ES-I3 (cell line): ENCODE results near the gene FAM90A1.
A peak's percentile ranks its signal among the peaks of the same experiment; 100 is the strongest.
"Not testable (repeated sequence)": the region's sequence is repeated elsewhere in the genome, so short reads cannot be mapped to it uniquely, and the experiment has no call there.

ENCODE experiments used
- H3K36me3 ChIP-seq: 2 replicates; pipeline ENCODE4 v1.6.1; 2013; ENCODE audit warnings: mild to moderate bottlenecking, low read length, control low read depth, moderate library complexity; ENCODE audit not compliant: insufficient read depth
- H3K4me1 ChIP-seq: 2 replicates; pipeline ENCODE4 v1.6.1; 2013; ENCODE audit warnings: mild to moderate bottlenecking, control low read depth, low read length; ENCODE audit not compliant: insufficient read depth
- H3K9ac ChIP-seq: 2 replicates; pipeline ENCODE4 v1.6.1; 2013; ENCODE audit warnings: low read depth, mild to moderate bottlenecking, low read length, moderate library complexity
- H3K9me3 ChIP-seq: 2 replicates; pipeline ENCODE4 v1.6.1; 2013; ENCODE audit warnings: mild to moderate bottlenecking, low read length, moderate library complexity; ENCODE audit not compliant: control insufficient read depth, insufficient read depth

FAM90A1 gene

DNA sequence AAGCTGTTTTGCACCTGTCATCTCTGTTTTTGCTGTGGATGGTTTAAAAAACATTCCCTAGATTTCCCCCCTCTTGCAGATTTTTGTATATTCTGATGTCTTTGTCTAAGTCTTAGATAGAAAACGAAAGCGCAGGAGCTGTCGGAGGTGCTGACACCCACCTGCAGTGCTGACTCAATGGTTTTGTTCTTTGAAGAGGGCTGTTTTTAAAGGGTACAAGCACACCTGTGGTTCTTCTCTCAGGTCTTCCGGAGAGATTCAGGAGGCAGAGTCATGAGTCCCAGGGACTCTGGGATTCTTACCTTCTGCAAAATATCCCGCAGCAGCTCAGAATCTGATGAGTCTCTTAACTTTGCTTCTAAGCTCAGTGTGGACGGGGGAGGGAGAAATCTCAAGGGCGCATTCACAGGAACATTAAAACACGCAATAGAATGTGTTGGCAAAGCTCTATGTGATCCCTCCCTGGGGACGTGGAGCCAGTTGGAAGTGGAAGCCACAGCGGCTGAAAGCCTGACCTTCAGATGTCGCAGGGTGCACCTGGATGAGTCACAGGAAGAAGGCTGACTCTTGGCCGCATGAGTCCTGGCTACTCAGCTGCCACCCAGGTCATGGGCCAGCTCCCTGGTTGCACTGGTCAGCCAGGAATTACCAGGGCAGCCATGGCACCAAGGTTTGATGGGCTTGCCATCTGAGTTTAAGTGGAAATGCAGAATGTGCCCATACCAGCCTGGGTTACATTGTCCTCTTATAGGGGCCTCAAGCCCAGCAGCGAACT is 13.1 kb upstream of the FAM90A1 start:
- not testable (repeated sequence) for H3K9me3 ChIP-seq, H3K4me1 ChIP-seq, H3K36me3 ChIP-seq, H3K9ac ChIP-seq

DNA sequence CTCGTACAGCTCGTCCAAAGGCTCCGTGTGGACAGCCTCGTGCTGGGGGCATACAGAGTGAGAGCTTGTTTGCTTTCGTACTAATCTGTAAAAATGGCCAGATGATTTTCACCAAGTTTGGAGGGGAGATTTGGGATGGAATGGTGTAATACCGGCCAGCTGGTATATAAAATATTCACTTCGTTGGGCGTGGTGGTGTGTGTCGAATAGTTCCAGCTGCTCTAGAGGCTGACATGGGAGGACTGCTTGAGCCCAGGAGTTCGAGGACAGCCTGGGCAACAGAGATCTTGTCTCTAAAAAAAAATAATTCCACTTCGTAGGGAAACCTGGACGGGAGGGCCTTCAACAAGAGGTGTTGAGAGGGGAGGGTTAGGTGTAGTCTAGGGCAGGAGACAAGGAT is 9.6 kb upstream of the FAM90A1 start:
- not testable (repeated sequence) for H3K9ac ChIP-seq, H3K36me3 ChIP-seq, H3K4me1 ChIP-seq, H3K9me3 ChIP-seq

DNA sequence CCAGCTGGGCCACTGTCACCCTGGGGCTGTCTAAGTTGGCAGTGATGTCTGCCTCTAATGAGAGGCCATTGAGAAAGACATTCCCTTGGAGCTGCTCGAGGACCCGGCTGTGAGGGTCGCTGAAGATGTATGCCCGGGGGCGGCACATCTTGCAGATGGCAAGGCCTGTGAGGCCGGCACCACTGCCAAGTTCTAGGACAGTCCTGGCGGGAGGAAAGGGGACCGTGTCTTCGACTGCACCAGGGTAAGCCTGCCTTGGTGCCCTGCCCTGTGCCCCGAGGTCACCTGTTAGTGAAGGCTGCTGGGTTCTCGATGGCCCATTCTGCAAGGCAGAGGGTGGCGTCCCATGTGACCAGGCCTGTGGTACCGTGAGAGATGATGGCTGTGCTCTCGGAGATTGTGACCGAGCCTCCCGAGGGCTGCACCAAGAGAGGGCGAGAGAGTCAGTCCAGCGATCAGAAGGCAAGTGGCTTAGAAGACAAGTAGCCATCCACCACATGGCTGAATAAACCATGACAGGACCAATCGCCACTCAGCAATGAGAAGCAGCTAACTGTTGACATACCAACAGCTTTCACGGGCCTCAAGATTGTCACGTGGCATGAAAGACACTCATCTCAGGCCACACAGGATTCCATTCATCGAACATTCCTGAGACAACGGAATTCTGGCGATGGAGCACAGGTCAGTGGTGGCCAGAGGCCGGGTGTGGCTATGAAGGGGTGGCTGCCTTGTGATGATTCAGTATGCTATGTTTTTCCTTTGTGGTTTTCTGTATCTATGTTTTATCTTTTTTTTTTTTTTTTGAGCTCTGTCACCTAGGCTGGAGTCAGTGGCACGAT is 8.1 kb upstream of the FAM90A1 start:
- H3K4me1 ChIP-seq, H3K9me3 ChIP-seq, H3K36me3 ChIP-seq: not testable (repeated sequence)

GRCh38 chr12:8234746-8235145 is 7.3 kb upstream of the FAM90A1 start:
- H3K36me3 ChIP-seq, H3K9ac ChIP-seq, H3K9me3 ChIP-seq, H3K4me1 ChIP-seq: not testable (repeated sequence)

More for the DNA sequence above, 8.1 kb upstream of the FAM90A1 start:
- not testable (repeated sequence) for H3K9ac ChIP-seq

- not testable (repeated sequence) for H3K4me1 ChIP-seq, H3K9ac ChIP-seq, H3K36me3 ChIP-seq, H3K9me3 ChIP-seq
Measured at GRCh38 chr12:8233935-8234495, 6.6 kb upstream of the FAM90A1 start.

DNA sequence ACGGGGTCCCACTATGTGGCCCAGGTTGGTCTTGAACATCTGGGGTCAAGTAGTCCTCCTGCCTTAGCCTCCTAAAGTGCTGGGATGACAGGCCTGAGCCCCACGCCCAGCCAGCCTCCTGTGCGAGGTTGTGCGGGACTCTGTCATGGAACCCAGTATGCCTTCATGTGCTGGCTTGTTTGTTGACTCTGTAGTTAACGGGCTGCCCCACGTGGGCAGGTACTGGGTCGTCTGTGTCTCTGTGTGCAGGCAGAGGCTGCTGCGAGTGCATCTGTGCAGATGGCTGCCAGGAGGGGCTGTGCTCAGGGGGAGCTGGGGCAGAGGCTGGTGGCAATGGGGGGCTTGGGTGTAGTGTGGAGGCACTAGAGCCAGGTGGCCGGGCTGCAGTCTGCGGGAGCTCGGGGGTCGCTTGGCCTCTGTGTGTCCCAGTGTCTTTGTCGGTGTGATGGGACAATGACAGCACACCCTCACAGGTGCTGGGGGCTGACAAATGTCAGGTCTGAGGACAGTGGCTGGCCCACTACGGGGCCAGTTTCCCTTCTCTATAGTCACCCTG is 6.0 kb upstream of the FAM90A1 start:
- H3K36me3 ChIP-seq, H3K9ac ChIP-seq, H3K4me1 ChIP-seq, H3K9me3 ChIP-seq: not testable (repeated sequence)

- H3K4me1 ChIP-seq, H3K9ac ChIP-seq, H3K9me3 ChIP-seq, H3K36me3 ChIP-seq: not testable (repeated sequence)
Measured at GRCh38 chr12:8231666-8232608, 4.5 kb upstream of the FAM90A1 start.

- not testable (repeated sequence) for H3K4me1 ChIP-seq, H3K36me3 ChIP-seq, H3K9me3 ChIP-seq, H3K9ac ChIP-seq
Measured at GRCh38 chr12:8231049-8231448, 3.6 kb upstream of the FAM90A1 start.

GRCh38 chr12:8229486-8229885 is 2.1 kb upstream of the FAM90A1 start:
- not testable (repeated sequence) for H3K36me3 ChIP-seq, H3K9ac ChIP-seq, H3K4me1 ChIP-seq, H3K9me3 ChIP-seq

- not testable (repeated sequence) for H3K9me3 ChIP-seq, H3K36me3 ChIP-seq, H3K4me1 ChIP-seq, H3K9ac ChIP-seq
Measured at GRCh38 chr12:8228607-8229006, 1.2 kb upstream of the FAM90A1 start.

DNA sequence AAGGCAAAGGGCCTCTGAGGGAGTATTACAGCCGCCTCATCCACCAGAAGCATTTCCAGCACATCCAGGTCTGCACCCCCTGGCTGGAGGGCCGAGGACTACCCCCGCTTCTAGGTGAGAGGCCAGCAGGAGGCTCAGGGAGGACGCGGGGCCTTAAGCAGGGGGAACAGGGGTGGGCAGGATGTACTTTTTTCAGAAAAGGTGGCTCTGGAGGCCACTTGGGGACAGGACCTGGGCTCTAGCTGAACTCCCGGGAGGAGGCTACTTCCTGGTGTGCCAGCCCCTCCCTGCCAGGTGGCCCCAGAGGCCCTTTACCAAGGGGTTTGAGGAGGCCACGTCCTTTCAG is 287 bp upstream of the FAM90A1 start:
- H3K9me3 ChIP-seq, H3K4me1 ChIP-seq, H3K36me3 ChIP-seq: not testable (repeated sequence)
- peak overlapping the region; percentile 83; the same call in 1 of the 2 replicates for H3K9ac ChIP-seq

GRCh38 chr12:8226355-8226754 is 1.1 kb downstream of the FAM90A1 start:
- Histone ChIP-seq H3K4me1 (no peaks in the 10 kb centered on the region; the same call in 1 of the 2 replicates), H3K36me3 (no peaks in the 10 kb centered on the region; the same call in 1 of the 2 replicates), H3K9ac (no peak overlapping the region), H3K9me3 (no peaks in the 10 kb centered on the region)

GRCh38 chr12:8224782-8225181 is 2.6 kb downstream of the FAM90A1 start:
- not testable (repeated sequence) for H3K4me1 ChIP-seq, H3K9ac ChIP-seq, H3K36me3 ChIP-seq, H3K9me3 ChIP-seq

DNA sequence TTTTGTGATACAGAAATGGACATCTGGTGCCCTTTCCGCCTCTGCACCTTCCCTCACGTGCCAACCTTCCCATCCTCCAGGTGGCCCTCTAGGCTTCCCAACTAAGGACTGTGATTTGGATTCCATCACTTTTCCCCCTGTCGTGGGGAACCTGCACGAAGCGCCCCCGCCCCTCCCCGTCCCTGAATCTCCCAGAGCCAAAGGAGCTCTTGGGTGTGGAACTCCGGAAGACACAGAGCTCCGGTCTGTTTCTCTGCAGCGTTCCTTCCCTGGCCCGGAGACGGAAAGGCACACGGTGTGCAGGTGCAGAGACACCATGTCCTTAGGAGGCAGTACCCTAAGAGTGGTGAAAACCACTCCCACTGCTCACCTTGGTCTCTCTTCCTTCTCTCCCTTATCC is 3.8 kb downstream of the FAM90A1 start:
- not testable (repeated sequence) for H3K9ac ChIP-seq, H3K36me3 ChIP-seq, H3K9me3 ChIP-seq, H3K4me1 ChIP-seq
